Mucosa of descending colon (tissue), 3 donors: ENCODE results near the gene CAMSAP1. TPM values are rescaled to one million over a fixed set of nuclear protein-coding genes. Genes with fewer than 3 reads are reported as not detected.
"Not testable (repeated sequence)": the region's sequence is repeated elsewhere in the genome, so short reads cannot be mapped to it uniquely, and the experiment has no call there.

ENCODE experiments used
- ATAC-seq: fragments of 200-7000 bp; cut with Tn5 transposase; one replicate; pipeline ENCODE4 v1.9.1; 2020; ENCODE audit warnings: mild to moderate bottlenecking, moderate library complexity
- DNase-seq, 3 donors: peaks; one replicate each; pipeline ENCODE4 v3.0.0-alpha.2; 2020
- H3K36me3 ChIP-seq: fragments of 200-600 bp; one replicate; pipeline ENCODE4 v1.8.0; 2021; ENCODE audit warnings: low read depth, mild to moderate bottlenecking
- H3K4me1 ChIP-seq: fragments of 200-600 bp; one replicate; pipeline ENCODE4 v1.8.0; 2021; ENCODE audit warnings: low read depth, mild to moderate bottlenecking
- H3K4me3 ChIP-seq: fragments of 200-600 bp; one replicate; pipeline ENCODE4 v1.8.0; 2021; ENCODE audit warnings: mild to moderate bottlenecking
- H3K9me3 ChIP-seq: fragments of 200-600 bp; one replicate; pipeline ENCODE4 v1.8.0; 2021; ENCODE audit warnings: mild to moderate bottlenecking
- intact Hi-C, 2 donors: fragments of 100-400 bp; cut with DNase I in 1 of 2; cut with micrococcal nuclease in 1 of 2; formaldehyde crosslinking; loops; one replicate each; pipeline versions ENCODE4 v1.11.0 to v1.11.1; 2022; cut with DNase I, micrococcal nuclease
- total RNA-seq, 3 donors: library from RNA; stranded (reverse); fragmentation: NEBNext Ultra II Directional in 2 of 3; extraction: Animal tissue kit (Norgen Biotek cat#: 25700) in 2 of 3; gene quantifications; one replicate each; pipeline versions ENCODE4 v1.2.1 to v1.2.4, GENCODE V29; 2021 to 2023
- TF ChIP-seq, protein P1 (sequence below): fragments of 200-600 bp; IDR thresholded peaks from one replicate; pipeline ENCODE4 v1.8.0; 2022; ENCODE audit warnings: antibody characterized with exemption, mild to moderate bottlenecking
- donor health status: DM: no; HTN: no; CAD: no; lungs with moderate emphysema.
- donor health status: DM: no; HTN: no; CAD: no.
- donor health status: DM: no; HTN: yes; CAD: no.

Gene CAMSAP1
- total RNA-seq, 3 donors from 2014 or later, result 11.5 to 37.8 (median 14.3) TPM

DNA sequence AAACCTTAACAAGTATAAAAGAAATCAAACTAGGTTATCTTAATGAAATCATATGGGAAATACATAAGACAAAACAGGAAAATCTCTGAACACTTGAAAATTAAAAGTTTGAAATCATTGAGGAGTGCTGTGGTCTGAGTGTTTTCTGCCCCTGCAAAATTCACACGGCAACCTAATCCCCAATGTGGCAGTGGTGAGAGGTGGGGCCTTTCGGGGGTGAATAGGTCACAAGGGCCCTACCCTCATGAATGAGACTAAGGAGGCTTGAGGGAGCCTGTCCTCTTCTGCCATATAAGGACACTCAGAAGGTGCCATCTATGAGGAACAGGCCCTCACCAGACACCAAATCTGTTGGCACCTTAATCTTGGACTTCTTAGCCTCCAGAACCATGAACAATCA lies 10.7 kb downstream of the CAMSAP1 start:
- Histone ChIP-seq H3K36me3 (no peaks in the 10 kb centered on the region), H3K4me3 (no peak overlapping the region), H3K4me1 (no peaks in the 10 kb centered on the region), H3K9me3 (no peaks in the 10 kb centered on the region)
- intact Hi-C loops, result no loop called here
- DNase-seq, result no peak
- no peak for ATAC-seq
- TF ChIP-seq, protein P1, sequence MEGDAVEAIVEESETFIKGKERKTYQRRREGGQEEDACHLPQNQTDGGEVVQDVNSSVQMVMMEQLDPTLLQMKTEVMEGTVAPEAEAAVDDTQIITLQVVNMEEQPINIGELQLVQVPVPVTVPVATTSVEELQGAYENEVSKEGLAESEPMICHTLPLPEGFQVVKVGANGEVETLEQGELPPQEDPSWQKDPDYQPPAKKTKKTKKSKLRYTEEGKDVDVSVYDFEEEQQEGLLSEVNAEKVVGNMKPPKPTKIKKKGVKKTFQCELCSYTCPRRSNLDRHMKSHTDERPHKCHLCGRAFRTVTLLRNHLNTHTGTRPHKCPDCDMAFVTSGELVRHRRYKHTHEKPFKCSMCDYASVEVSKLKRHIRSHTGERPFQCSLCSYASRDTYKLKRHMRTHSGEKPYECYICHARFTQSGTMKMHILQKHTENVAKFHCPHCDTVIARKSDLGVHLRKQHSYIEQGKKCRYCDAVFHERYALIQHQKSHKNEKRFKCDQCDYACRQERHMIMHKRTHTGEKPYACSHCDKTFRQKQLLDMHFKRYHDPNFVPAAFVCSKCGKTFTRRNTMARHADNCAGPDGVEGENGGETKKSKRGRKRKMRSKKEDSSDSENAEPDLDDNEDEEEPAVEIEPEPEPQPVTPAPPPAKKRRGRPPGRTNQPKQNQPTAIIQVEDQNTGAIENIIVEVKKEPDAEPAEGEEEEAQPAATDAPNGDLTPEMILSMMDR, result no peak

DNA sequence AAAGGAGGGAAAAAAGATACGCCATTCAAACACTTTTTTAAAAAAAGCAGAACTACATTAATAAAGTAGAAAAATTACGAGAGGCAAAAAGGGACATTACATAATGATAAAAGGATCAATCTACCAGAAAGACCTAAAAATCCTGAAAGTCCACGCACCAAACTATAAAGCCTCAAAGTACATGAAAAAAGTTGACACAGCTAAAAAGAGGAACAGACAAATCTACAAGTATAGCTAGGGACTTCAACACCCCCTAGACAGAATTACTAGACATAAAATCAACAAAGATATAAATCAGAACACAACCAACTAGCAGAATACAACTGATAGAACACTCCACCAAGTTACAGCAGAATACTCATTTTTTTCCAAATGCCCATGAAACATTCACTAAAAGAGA lies 11.1 kb downstream of the CAMSAP1 start:
- Histone ChIP-seq H3K4me1 (no peaks in the 10 kb centered on the region), H3K36me3 (no peaks in the 10 kb centered on the region), H3K9me3 (no peaks in the 10 kb centered on the region), H3K4me3 (no peak overlapping the region)
- TF ChIP-seq, protein P1, result no peak
- ATAC-seq (no peak), DNase-seq (no peak)
- intact Hi-C loops, result no loop called here

DNA sequence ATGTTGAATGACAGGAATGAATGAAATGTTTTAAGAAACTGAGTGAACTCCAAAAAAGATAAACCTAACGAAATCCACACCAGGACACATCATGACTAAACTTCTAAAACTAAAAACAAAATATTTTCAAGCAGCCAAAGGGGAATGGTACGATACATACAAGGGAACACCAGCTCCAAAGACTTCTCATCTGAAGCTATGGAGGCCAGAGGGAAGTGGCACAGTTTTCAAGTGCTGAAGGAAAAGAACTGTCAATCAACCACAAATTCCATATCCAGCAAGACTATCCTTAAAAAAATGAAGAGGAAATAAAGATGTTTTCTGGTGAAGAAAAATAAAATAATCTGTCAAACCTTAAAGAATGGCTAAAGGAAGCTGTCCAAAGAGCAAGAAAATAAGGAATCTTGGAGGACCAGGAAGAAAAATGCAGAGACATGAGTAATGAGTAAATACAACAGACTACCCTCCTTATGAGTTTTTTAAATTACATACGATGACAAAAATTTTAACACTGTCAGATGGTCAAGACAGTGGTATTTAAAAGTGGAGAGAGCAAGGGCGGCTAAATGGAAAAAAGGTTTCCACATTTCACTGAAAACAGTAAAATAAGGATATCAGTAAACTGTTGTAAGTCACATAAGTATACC lies 12.0 kb downstream of the CAMSAP1 start:
- no peak for ATAC-seq
- TF ChIP-seq, protein P1, result no peak
- intact Hi-C loops, result no loop called here
- H3K4me1 ChIP-seq, result no peaks in the 10 kb centered on the region
- H3K36me3 ChIP-seq, result no peaks in the 10 kb centered on the region
- H3K4me3 ChIP-seq, result no peak overlapping the region
- no peak for DNase-seq
- H3K9me3 ChIP-seq, result no peaks in the 10 kb centered on the region

DNA sequence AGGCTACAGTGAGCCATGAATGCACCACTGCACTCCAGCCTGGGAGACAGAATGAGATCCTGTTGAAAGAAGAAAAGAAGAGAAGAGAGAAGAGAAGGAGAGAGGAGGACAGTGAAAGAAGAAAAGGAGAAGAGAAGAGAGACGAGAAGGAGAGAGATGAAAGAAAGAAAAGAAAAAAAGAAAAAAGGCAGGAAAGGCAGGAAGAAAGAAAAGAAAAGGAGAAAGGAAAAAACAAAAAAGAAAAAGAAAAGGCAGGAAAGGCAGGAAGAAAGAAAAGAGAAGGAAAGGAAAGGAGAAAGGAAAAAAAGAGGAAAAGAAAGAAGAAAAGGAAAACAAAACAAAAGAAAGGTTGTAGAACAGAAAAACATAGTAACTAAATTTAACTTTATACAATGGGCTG lies 14.2 kb downstream of the CAMSAP1 start:
- TF ChIP-seq, protein P1, result no peak
- no peaks in the 10 kb centered on the region for H3K36me3 ChIP-seq
- no peak overlapping the region for H3K4me3 ChIP-seq
- DNase-seq, result no peak
- H3K9me3 ChIP-seq, result no peaks in the 10 kb centered on the region
- no peak for ATAC-seq
- H3K4me1 ChIP-seq, result no peaks in the 10 kb centered on the region
- intact Hi-C loops, result no loop called here

DNA sequence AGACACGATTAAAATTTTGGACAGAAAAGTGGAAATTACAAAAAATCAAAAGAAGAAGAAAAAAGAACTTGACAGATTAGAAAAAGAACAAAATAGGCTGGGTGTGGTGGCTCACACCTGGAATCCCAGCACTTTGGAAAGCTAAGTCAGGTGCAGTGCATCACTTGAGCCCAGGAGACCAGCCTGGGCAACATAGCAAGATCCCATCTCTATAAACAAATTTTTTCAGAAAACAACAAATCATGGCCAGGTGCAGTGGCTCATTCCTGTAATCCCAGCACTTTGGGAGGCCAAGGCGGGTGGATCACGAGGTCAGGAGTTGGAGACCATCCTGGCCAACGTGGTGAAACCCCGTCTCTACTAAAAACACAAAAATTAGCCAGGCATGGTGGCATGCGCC lies 15.0 kb downstream of the CAMSAP1 start:
- H3K4me3 ChIP-seq, intact Hi-C loops, ATAC-seq: not testable (repeated sequence)

DNA sequence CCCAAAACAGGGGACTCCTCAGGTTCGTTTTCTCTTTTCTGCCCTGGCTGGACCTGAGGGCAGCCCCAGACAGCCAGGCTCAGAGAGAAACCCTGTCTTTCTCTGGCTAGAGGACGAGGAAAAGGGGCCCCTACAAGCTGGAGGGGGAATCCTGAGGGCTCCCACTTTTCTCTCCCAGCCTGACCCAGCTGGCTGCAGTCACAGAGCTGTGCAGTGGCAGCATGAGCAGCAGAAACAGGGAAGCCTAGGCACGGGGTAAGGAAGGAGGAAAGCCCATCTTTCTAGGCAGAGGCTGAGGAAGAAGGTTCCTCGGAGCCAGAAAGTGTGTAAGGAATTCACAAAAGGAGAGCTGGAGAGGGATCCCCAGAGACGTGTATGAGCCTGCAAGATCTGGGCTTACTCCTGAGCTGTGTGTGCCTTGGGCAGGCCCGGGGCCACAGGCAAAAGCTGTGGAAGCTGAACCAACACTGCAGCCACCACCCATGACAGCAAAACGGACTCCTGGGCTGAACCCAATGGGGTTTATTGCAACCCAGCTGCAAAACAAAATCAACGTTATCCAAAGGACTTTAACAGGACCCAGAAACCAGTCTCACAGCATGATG lies 16.2 kb downstream of the CAMSAP1 start:
- Histone ChIP-seq H3K9me3 (no peaks in the 10 kb centered on the region), H3K4me1 (no peaks in the 10 kb centered on the region), H3K4me3 (no peak overlapping the region), H3K36me3 (no peaks in the 10 kb centered on the region)
- DNase-seq (no peak), ATAC-seq (no peak)
- TF ChIP-seq, protein P1, result no peak
- intact Hi-C loops, result no loop called here

More for the DNA sequence above, 15.0 kb downstream of the CAMSAP1 start:
- H3K4me1 ChIP-seq, H3K36me3 ChIP-seq, DNase-seq, H3K9me3 ChIP-seq: not testable (repeated sequence)
